ENCODE results near the gene TTC38.
"Not testable (repeated sequence)": the region's sequence is repeated elsewhere in the genome, so short reads cannot be mapped to it uniquely, and the experiment has no call there.

TTC38 gene

DNA sequence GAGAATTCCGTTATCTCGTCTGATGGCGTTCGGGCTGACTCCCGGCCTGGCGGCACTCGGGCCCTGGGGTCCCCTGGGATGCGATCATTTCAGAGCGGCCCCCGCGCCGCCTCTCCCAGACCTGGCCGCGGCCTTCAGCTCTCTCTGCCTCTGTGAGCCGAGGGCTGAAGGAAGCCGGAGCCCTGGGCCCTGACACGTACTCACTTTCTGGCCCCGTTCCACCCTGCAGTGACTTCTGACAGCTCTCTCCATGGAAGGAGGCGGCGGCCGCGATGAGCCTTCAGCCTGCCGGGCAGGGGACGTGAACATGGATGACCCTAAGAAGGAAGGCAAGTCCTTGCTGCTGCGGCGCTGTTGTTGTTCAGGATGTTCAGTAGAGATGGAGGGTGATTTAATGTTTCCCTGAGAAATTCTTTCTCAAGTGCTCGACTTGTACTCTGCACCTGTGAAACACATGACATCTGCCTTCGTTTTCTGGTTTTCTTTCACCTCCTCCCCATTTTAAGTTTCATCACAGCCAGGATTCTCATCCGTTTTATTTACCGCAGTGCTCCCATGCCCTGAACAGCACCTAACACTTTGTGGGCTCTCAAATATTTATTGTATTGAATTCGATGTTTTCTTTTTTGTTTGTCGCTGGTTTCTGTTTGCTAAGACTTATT lies 29.5 kb downstream of the TTC38 start:
- DNase-seq, result no peak

DNA sequence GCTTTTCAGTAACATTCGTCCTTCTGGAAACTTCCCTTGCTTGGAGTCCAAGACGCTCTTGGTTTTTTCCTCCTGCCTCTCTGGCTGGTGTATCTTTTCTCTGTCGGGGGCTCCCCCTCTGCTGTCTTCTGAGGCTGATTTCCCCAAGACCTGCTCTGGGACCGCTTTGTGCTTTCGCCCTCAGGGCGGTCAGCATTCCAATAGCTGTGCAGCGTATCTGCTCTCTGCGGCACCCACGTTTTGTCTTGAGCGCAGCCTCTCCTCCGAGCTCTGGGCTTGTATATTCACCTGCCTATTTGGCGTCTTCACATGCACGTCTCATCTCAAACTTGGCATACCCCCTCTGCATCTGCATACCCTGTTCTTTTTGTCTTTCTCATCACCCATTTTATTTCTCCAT lies 31.3 kb downstream of the TTC38 start:
- DNase-seq, result no peak

- no peak for DNase-seq
Observed at GRCh38 chr22:46300491-46300890, 32.7 kb downstream of the TTC38 start.

DNA sequence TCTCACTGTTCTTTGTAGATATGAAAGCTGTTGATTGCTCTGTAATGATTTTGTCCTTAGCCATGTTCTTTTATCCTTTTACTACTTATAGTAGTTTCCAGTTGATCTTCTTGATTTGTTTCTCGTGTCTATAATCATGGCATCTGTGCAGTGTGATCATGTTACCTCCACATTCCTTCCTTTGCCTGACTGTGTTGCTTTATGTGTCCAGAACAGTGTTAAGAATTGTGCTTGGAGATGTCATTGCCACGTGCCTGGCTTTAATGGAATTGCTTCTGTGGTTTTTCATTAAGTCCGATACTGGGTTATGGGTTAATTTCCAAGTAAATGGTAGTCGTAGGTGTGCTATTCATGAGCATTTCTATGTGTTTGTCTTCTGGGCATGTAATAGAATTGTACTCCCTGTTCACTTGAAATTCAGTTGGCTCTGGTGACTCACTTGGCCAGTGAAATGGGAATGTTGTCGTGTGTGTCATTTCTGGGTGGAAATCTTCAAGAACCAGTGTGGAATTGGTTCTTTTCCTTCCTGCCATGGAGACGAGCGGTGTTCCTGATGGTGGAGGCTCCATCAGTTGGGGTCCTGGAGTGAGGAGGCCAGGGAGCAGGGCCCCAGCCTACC lies 35.6 kb downstream of the TTC38 start:
- DNase-seq, result no peak

DNA sequence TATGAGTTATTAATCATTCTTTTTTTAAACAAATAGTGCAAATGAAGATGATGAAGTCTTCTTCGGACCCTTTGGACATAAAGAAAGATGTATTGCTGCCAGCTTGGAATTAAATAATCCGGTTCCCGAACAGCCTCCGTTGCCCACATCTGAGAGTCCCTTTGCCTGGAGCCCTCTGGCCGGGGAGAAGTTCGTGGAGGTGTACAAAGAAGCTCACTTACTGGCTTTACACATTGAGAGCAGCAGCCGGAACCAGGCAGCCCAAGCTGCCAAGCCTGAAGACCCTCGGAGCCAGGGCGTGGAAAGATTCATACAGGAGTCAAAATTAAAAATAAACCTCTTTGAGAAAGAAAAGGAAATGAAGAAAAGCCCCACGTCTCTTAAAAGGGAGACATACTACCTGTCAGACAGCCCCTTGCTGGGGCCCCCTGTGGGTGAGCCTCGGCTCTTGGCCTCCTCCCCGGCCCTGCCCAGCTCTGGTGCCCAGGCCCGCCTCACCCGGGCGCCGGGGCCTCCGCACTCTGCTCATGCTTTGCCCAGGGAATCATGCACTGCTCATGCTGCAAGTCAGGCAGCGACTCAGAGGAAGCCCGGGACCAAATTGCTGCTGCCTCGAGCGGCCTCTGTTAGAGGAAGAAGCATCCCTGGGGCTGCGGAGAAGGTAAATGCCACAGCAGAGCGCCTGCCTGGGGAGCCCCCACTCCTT lies 40.6 kb downstream of the TTC38 start:
- DNase-seq, result no peak

DNA sequence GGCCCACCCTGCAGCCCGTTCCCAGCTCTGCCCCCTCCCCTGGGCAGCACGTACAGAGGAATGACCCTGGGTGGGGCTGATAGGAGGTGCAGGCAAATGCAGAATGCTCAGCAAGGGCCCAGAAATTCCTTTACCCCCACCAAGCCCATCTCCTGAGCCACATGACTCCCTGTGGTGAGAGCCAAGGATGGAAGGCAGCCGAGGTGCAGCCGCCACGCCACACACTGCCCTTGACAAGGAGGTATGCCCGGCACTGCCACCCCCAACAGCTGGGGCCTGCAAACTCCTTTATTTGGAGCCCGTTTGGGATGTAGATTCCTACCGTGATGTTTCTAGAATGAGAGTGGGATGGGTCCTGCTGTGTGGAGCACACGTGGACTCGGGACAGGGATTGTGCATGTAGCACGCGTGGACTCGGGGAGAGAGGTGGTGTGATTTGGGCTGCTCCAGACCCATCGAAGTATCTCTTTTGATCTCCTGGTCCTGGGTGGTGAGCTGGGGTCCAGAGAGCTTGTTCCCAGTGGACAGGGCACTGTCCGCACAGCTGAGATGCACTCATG lies 41.8 kb downstream of the TTC38 start:
- DNase-seq, result no peak

DNA sequence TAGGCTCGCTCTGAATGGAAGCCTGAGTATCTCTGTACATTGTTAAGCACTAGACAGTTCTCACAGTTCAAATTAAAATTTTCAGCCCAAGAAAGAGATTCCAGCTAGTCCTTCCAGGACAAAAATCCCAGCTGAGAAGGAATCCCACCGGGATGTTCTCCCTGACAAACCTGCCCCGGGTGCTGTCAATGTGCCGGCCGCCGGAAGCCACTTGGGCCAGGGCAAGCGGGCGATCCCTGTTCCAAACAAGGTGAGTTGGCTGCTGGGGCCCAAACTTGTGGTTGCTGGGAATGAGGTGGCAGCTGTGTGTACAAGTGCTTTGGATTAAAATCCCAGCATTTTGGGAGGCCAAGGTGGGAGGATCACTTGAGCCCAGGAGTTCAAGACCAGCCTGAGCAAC lies 44.2 kb downstream of the TTC38 start:
- no peak for DNase-seq

GRCh38 chr22:46312848-46313247 lies 45.0 kb downstream of the TTC38 start:
- not testable (repeated sequence) for DNase-seq

DNA sequence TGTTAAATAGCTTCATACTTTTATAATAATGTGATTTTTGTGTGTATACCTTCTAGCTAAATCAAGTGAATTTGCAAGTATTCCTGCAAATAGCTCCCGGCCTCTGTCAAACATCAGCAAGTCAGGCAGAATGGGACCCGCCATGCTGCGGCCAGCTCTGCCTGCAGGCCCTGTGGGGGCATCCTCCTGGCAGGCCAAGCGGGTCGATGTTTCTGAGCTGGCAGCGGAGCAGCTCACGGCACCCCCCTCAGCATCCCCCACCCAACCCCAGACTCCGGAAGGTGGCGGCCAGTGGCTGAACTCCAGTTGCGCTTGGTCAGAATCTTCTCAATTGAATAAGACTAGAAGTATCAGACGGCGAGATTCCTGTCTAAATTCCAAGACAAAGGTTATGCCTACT lies 48.2 kb downstream of the TTC38 start:
- no peak for DNase-seq

DNA sequence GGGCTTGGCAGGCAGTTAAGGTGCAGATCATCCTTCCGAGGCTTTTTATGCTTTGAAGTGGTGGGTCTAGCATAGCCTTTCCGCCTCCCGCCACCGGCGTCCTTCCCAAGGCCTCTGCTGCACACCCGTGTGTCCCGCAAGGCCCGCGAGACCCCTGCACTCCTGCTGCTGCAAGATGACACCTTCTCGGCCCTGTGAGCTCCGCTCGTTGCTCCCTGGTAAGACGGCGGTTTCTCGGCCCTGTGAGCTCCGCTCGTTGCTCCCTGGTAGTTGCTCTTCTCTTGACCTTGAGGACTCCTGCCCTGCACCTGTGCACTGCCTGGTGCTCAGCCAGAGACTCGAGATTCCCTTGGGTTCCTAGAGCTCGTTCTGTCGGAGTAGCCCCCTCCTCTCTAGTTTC lies 49.8 kb downstream of the TTC38 start:
- DNase-seq, result no peak

DNA sequence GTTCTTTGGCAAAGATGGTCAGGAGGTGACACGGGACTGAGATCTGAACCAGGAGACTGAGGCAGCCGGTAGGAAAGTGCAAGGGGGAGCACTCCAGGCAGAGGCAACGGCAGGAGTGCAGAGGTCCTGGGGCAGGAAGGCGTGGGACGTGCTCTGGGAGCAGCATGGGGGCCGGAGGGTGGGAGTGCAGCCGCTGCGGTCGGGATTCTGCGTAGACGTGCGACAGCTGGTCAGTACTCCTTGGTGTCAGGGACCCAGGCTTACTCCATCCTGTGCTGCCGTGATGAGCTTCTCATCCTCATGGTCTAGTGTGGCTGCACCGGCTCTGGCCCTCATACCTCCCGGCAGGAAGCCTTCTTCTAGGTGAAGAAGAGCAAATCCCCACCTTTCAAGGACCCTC lies 50.8 kb downstream of the TTC38 start:
- DNase-seq, result no peak

DNA sequence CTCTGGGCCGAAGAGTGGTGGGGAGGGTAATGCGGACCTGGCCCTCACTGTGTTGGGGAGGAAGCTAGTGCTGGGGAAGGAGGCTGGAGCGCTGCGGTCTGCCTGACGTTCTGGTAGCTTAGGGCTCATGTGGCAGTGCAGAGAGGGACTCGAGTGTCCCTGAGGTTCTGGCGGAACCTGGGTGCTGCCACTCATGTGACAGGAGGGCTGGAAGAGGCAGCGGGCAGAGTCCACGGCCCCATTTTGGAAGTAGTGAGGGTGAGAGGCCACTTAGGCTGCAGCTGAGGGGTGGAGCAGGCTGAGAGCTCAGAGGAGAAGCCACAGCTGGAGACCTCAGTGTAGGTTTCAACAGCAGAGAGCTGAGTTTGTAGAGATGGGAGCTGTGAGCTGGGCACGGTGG lies 51.5 kb downstream of the TTC38 start:
- no peak for DNase-seq

DNA sequence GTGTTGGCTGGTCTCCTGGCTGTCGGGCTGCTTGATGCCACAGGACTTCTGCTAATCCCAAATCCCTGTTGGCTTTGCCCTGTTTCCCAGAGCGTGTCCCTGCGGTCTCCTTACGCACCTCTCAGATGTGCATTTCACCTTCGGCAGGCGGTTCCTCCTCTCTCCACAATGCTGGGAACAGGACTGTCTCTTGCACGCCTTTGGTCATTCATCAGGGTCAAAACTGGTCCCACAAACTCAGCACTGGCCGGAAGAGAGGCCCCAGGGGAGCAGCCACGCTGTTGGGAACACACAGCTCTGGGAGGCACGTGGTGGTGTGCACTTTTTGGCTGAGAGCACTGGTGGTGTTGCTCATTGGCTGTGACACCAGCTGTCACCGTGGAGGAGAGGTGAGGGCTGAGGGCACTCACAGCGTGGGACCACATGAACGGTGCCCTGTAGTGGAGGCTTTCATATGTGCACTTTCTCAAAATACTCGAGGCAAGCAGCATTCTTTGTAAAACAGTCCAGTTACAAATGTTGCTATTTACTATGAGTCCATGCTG lies 52.4 kb downstream of the TTC38 start:
- no peak for DNase-seq

DNA sequence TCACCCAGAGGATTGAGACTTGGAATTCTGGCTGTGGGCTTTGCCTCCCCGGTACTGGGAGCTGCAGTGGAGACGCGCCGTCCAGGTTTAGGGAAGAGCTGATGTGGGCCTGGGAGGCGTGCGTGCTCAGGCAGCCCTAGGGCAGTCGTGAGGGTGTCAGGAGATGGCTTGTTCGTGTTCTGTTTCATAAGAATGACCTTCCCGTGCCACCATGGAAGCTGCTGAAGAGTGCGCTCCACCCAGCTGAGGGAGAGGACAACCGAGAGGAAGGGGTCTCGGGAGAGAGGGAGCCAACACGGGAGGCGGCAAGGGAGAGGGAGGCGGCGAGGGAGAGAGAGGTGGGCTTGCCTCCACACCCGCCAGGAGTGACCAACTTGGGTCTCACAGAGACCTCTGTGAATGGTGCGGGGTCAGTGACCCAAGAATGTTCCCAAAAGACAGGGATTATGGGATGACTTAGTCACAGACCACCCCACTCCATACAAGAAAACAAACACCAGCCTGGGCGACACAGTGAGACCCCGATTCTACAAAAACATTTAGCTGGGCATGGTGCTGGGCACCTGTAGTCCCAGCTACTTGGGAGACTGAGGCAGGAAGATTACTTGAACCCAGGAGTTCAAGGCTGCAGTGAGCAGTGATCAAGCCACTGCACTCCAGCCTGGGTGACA lies 53.0 kb downstream of the TTC38 start:
- no peak for DNase-seq

DNA sequence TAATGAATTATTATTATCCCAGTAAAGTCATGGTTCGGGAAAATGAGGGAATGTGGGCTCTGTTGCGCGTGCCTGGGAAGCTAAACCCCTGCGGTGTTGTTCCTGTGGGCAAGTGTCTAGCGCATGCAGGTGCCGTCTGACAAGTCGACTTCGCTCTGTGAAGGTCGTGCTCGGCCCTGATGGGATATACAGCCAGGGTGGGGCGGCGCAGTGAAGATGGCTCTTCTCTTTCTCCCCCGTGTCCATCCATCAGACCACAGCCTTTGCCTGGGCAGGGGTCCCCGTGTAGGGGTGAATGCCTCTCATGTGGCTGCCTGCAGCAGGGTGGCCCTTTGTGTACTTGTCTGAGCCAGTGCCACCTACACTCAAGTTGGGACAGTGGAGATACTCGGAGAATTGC lies 54.9 kb downstream of the TTC38 start:
- DNase-seq, result no peak

GRCh38 chr22:46323162-46323561 lies 55.4 kb downstream of the TTC38 start:
- DNase-seq, result no peak

DNA sequence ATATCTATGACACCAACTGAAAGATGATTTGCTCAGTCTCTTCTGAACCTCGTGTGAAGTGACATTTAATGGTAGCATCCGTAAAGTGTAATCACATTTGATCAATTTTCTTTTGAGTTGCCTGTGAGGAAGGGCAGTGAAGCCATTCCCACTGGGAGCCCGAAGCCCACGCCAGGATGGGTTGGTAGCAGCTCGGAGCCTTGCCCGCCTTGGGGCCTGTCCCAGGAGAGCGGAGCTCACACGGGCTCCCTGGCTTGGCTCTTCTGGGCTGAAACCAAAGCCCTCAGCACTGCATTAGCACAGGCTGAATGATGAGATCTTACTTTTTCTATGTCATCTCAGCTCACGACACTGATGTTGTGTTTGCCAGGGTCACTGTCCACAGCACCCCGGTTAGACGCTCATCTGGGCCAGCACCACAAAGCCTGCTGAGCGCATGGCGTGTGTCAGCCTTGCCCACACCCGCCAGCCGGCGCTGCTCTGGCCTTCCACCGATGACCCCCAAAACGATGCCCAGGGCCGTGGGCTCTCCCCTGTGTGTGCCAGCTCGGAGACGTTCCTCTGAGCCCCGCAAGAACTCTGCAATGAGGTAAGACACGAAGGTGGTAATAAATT lies 58.4 kb downstream of the TTC38 start:
- DNase-seq, result no peak

DNA sequence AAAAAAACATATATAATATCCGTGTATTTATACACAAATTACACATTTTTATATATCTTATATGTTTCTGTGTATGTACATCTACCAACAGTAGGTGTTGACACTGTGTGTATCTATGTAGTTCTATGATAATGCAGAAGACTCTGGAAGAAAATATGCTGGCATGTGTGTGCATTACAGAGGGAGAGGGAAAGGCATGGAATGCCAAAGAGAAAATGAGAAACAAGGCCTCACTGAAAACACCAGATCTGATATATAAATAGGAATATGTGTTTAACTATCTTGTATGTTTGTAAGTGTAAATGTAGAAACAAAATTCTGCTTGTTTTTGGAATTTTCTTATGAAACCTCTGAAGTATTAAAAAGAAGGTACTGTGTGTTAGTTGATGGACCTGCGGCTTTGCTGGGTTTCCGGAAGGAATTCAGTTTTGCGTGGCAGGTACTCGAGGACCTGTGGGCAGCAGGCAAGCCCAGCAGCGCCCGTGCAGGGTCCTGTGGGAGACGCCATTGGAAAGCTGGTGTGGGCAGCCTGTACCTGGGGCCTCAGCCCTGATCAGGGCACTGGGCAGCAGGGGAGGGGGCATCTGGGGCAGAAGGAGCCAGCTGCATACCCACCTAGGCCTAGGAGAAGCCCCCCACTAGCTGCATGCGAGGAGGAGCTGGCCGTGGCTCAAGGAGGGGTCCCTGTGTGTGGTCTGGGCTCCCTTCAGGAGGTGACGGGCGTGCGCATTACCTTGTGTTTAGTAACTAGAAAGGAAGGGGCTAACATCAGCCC lies 60.1 kb downstream of the TTC38 start:
- DNase-seq, result no peak

- no peak for DNase-seq
Observed at GRCh38 chr22:46328797-46329196, 61.0 kb downstream of the TTC38 start.

DNA sequence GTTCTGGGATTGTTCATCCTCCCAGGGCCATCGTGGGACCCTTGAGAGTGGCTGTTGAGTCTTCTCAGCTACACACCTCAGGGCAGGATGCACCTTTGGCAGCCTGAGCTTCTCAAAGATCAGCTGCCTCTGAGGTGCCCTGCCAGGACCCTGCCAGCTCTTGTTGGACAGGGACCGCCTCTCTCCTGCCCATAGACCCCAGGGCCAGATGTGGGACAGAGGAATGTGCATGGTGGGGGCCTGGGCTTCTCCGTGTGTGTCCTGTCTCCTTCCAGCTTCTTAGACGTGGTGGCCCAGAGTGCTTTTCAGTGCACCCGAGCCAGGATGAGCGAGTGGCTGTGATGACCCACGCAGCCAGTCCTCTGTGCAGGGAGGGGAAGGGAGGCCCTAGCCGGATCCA lies 61.8 kb downstream of the TTC38 start:
- no peak for DNase-seq

DNA sequence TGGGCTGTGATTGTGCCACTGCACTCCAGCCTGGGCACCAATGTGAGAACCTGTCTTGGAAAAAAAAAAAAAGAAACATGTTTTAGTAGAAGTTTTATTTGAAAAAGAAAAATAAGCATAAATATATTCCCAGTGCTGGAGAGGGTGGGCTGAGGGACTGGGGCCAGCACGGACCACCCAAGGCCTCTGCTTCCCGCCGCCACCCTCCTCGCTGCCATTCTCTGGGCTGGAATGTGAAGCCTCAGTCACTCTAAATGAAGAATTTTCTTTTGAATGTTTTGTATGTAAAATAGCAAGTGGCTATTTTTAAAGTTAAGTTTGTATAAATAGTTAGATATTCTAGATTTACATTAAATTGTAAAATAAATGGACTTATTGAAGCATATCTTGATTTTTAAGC lies 62.6 kb downstream of the TTC38 start:
- DNase-seq, result no peak

DNA sequence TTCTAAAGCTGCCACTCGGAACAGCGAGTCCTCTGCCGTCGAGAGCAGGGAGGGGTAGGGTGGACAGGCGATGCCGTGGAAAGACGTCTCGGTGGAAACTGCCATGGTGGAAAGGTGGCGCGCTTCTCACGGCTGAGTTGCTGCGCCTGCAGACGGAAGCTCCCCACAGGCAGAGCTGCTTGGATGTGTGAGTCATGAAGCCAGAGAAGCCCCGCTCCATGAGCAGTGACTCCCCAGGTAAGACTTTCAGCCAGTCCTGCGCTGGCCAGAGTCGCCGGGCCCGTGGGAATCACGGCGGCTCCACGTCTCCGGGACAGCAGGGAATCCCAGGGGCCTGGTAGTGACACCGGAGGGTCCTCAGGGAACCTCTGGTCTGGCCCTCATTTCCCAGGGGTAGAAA lies 63.7 kb downstream of the TTC38 start:
- no peak for DNase-seq
